ENCODE results near the gene PSD4.
A peak's percentile ranks its signal among the peaks of the same experiment; 100 is the strongest.

The PSD4 gene

DNA sequence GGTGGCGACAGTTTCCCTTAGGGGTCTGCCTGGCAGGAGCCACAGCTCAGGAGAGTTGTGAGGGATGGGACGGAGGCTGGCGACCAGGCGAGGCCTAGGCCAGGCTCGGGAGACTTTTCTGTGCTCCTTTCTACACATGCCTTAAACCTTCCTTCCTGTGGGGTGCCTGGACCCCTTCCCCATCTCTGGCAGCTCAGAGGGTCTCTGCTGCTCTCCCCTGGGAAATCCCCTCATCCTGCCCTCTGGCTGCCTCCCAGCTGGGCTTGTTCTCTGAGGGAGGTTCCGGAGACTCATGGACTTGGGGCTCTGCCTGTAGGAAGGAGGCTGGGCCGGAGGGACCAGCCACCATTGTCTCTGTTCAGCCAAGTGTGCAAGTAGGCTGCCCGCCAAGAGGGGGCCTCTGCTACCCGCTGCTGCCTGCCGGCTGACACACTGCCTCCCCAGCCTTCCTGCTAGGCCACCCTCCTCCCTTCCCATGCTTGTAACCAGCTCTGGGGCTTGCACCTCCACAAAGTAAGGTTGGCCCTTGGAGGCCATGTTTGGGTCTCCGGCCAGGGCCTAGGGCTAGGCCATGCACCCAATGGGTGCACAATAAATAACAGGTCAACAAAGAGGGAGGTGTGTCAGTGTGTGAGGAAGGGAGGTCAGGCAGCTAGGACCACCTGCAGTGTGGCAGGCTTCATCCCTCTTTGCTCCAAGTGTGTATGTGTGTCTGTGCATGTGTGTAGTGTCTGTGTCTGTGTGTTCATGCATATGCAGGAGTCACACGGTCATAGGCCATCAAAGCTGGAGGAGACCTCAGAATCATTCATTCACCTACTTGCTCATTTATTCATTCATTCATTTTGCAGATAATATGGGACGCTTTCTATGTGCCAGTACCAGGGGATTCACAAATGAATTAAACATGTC, 28.8 kb downstream of the PSD4 start:
- TF ChIP-seq, protein P1, sequence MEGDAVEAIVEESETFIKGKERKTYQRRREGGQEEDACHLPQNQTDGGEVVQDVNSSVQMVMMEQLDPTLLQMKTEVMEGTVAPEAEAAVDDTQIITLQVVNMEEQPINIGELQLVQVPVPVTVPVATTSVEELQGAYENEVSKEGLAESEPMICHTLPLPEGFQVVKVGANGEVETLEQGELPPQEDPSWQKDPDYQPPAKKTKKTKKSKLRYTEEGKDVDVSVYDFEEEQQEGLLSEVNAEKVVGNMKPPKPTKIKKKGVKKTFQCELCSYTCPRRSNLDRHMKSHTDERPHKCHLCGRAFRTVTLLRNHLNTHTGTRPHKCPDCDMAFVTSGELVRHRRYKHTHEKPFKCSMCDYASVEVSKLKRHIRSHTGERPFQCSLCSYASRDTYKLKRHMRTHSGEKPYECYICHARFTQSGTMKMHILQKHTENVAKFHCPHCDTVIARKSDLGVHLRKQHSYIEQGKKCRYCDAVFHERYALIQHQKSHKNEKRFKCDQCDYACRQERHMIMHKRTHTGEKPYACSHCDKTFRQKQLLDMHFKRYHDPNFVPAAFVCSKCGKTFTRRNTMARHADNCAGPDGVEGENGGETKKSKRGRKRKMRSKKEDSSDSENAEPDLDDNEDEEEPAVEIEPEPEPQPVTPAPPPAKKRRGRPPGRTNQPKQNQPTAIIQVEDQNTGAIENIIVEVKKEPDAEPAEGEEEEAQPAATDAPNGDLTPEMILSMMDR (conservative IDR thresholded peaks at IDR 0.05; ENCODE audit: low read length), result no peak
- H3K4me3 ChIP-seq (ENCODE audit: low read length), result no peak overlapping the region
- DNase-seq (ENCODE audit: low read depth), result no peak

DNA sequence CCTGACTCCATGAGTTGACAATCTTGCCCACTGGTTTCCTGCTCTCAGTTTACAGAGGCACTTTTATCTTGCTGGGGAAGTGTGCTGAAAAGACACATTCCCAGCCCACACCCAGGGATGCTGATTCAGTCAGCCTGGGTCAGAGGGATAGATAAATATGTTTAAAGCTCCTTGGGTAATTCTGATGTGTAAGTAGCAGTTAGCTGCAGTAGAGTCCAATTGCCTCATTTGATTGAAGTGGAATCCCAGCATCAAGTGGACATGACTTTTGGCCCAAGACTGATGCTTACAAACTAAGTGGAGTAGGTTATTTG, 29.4 kb downstream of the PSD4 start:
- H3K4me3 ChIP-seq (ENCODE audit: low read length), result no peak overlapping the region
- no peak for DNase-seq (ENCODE audit: low read depth)

DNA sequence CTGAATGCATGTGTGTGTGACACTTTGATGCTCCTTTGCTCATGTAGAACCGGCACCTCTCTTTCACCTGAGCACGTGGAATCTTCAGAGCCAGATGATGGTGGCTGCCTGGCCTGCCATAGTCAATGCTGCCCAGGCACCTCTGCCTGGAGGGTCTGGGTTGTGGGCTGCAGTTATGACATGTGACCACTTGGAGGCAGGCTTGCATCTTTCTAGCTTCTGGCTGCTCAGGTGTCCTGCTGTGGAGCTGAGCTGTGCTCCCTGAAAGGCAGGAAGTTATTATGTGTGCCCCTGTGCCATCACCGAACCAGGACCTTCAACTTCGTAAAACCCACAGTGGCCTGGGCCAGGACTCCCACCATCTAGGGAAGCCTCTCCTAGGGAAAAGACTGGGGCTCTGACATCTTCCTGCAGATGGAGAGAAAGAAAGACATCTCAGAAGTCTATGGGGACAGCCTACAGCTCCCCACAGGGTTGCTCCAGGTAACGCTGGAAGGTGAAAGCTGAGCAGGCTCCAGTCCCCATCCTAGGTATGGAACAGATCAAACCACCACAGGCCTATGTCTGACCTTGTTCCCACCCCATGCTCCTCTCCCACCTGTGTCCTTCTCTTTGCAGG, 30.2 kb downstream of the PSD4 start:
- peak; percentile 53 for DNase-seq (ENCODE audit: low read depth)
- no peak overlapping the region for H3K4me3 ChIP-seq (ENCODE audit: low read length)
- TF ChIP-seq, protein P1 (conservative IDR thresholded peaks at IDR 0.05; ENCODE audit: low read length), result peak; percentile 93

More for the DNA sequence above, 29.4 kb downstream of the PSD4 start:
- TF ChIP-seq, protein P1 (conservative IDR thresholded peaks at IDR 0.05; ENCODE audit: low read length), result no peak

DNA sequence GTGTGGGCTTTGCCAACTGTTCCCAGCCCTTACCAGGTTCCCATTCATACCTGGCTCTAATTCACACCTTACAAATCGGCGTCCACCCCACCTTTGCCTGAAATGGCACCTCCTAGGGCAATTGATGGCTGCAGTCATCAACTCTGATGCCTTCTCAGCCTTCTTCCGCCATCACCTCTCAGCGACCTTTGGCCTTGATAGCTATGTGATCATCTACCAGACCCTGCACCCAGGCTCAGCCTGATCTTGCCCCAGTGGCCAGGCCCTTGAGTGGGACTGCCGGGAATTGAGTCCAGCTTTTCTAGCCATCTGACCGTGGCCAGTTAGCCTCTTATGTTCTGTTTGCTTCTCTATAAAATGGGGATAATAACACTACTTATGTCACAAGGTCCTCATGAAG, 32.5 kb downstream of the PSD4 start:
- no peak for DNase-seq (ENCODE audit: low read depth)
- TF ChIP-seq, protein P1 (conservative IDR thresholded peaks at IDR 0.05; ENCODE audit: low read length), result no peak
- no peak overlapping the region for H3K4me3 ChIP-seq (ENCODE audit: low read length)

DNA sequence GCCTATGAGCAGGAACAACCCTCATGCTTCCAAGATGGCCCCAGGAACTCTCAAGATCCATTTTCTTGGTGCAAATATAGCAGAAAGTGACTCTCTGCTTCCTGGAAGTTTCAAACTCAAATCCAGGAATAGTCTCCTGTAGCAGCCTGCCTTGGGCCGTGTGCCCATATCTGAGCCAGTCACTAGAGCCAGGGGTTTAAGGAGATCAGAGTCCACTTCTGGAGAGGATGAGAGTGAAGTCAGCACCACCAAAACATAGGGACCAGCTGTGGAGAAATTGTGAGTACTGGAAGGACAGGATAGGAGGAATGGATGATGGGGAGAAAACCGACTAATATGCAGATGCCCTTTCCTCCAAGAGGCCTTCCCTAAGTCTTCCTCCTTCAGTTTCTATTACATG, 33.2 kb downstream of the PSD4 start:
- TF ChIP-seq, protein P1 (conservative IDR thresholded peaks at IDR 0.05; ENCODE audit: low read length), result no peak
- DNase-seq (ENCODE audit: low read depth), result no peak
- no peak overlapping the region for H3K4me3 ChIP-seq (ENCODE audit: low read length)

DNA sequence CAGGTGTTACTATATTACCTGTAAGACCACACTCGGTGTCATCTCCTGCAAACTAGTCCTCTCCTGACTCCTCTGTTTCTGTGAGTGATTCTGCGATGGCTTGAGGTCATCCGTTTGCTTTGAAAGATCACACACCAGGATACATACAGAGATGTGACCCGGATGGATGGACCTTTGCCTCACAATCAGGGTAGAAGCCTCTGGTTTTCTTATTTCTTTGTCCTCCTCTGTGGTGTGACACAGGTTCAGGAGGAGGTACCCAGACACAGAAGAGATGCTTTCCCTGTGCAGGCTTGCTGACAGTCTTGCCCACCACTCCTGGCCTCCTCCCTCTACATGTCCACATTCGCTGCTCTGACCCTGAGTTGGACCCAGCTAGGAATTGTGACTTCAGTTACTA, 34.6 kb downstream of the PSD4 start:
- DNase-seq (ENCODE audit: low read depth), result no peak
- TF ChIP-seq, protein P1 (conservative IDR thresholded peaks at IDR 0.05; ENCODE audit: low read length), result no peak

More for the DNA sequence above, 34.6 kb downstream of the PSD4 start:
- H3K4me3 ChIP-seq (ENCODE audit: low read length), result no peak overlapping the region

All from AG10803 (cell line).